Myometrial cell (primary cell): Measurements from ENCODE around the gene MYOM1. TPM values are rescaled to one million over a fixed set of nuclear protein-coding genes. Genes with fewer than 3 reads are reported as not detected.

ENCODE experiments used
- total RNA-seq: library from RNA; depleted of rRNA; stranded (reverse); fragments of >200 nt; gene quantifications from 2 replicates; pipeline ENCODE4 v1.2.3, GENCODE V29; 2015

Gene MYOM1
- total RNA-seq: not detected in 2 replicates

DNA sequence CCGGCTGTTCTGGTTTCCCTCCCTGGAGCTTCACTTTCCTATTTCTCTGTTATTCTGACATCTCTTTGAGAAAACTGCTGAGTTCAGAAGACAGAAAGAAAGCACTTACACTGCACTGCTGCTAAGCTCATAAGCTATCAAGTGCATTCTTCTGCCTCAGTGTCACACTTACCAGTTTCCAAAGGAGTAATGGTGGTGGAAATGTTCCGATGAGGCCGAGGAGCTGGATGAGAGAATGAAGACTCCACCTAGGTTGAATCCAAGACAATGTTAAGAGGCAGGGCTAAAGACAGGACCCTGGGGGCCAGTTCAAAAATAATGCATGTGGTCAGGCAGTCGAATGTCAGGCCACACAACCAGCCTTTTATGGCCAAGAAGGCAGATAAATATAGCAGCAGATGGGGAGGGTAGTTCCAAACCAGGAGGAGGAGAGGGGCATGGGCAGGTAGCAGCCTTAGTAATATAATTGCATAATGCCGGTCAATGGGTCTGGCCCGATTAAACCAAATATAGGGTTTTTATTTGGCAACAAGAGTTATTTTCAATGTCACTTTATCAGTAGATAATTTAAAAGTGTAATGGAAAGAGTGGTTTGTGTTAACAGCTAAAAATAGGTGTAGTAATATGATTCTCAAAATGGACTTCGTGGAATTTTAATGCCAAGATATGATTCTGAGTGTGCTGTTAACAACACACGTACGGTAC is at the start of gene MYOM1:
MYOM1 (minus strand) TSS at position 338 of the 705 bp plus-strand sequence. CDS start 4,745 bp downstream, outside the sequence.

DNA sequence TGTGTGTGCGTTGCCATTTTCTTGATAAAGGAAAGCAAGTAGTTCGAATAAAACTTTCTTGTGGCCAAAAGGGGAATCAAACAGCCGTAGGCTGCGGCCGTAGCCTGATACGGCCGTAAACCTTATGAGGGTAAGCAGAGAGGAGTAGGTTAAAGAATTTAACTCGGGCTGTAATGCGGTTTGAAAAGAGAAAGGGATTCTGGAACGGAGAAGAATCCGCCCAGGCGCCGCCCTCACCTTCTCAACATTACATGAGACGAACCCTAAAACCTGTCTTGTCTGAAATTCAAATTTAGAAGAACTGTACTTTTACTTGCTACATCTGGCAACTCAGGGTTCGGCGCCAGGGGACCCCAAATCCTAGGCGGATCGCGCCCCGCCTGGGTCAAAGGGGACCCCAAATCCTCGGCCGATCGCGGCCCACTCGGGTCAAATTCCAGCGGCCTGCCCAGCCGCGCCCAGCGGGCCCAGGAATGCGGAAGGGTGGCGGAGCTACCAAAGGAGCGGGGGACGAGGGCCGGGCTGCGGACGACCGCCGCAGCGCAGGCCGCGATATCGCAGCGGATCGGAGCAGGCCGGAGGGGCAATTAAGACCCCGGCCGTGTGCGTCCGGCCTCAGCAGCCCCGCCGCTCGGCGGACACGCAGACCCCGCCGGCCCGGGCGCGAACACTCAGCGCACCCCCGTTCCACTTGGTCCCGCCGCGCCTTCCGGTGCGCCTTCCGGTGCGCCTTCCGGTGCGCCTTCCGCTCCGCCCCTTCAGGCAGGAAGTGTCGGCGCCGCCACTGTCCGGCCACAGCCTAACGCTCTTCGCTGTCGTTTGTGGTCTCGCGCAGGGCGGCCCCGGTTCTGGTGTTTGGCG is 41.8 kb upstream of the MYOM1 start, which contains the start of gene MYL12B:
MYL12B (plus strand) TSS at position 761 of the 861 bp plus-strand sequence. CDS start 10,766 bp downstream, outside the sequence.

DNA sequence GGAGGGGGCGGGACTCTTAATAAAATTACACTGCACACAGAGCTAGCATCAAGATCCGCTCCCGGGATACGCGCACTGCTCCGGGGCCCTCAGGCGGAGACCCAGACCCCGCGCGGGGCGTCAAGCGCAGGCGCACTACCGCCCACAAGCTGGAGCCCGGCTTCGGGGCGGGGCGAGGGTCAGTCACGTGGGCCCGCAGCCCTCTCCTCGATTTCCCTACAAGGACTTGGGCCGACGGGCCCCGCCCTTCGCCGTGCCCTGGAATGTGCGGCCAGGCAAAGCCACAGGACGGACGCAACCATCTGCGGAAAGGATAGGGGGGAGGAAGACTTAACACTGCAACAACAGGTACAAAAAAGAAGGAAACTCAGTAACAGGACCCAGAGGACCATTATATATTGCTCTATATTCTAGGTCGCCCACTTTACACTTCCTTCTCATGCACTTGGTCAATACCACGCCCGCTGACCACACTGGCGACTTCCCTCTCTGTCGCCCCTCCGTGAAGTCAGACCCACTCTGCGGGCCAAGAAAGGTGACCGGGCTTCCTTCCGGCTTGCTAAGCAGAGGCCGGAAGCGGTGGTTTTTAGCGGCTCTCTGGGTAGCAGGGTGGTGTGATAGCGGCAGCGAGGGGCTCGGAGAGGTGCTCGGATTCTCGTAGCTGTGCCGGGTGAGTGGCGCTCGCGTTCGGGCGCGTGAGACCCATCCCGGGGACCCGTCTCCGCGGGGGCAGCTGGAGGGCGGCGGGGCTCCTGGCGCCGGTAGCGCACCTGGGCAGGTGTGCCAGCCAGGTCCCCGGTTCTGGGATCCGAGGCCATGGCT is 27.7 kb upstream of the MYOM1 start, which contains the start of gene MYL12A:
MYL12A (plus strand) TSS at position 562 of the 822 bp plus-strand sequence. CDS start 5,447 bp downstream, outside the sequence.

Other genes with a start within 250 kb of the MYOM1 start
- gene LPIN2, start 206.8 kb downstream of the MYOM1 start, total RNA-seq: 28.0 and 34.9 TPM in 2 replicates
- gene MYL12A, start 27.8 kb upstream of the MYOM1 start, total RNA-seq: 692 and 802 TPM in 2 replicates
- gene MYL12B, start 42.2 kb upstream of the MYOM1 start, total RNA-seq: 746 and 798 TPM in 2 replicates
- 121 and 125 TPM in 2 replicates for gene TGIF1, start 230.2 kb upstream of the MYOM1 start, total RNA-seq